Mesenchymal stem cell (in vitro differentiated cells and primary cell): ENCODE data around the gene CFI.

Source experiments
- DNase-seq: peaks from one replicate; pipeline ENCODE4 v3.0.0-alpha.2; 2013
- H2AFZ ChIP-seq: one replicate; pipeline ENCODE4 v1.6.1; 2013; ENCODE audit warnings: low read depth, mild to moderate bottlenecking, control low read depth, inconsistent platforms, low read length, moderate library complexity
- H2AK5ac ChIP-seq: 2 replicates; pipeline ENCODE4 v1.6.1; 2013; ENCODE audit warnings: low read length, moderate library complexity, mild to moderate bottlenecking, inconsistent platforms; ENCODE audit not compliant: severe bottlenecking
- H2BK120ac ChIP-seq: one replicate; pipeline ENCODE4 v1.6.1; 2013; ENCODE audit warnings: low read depth, mild to moderate bottlenecking, inconsistent platforms, low read length, moderate library complexity
- H2BK12ac ChIP-seq, 2 experiments: one replicate each; pipeline ENCODE4 v1.6.1; 2013; ENCODE audit warnings: inconsistent platforms in 2 of 2, low read length in 2 of 2, mild to moderate bottlenecking in 2 of 2, moderate library complexity in 2 of 2, control low read depth in 1 of 2
- H2BK15ac ChIP-seq: one replicate; pipeline ENCODE4 v1.6.1; 2013; ENCODE audit warnings: mild to moderate bottlenecking, low read depth, inconsistent platforms; ENCODE audit not compliant: poor library complexity, severe bottlenecking
- H2BK5ac ChIP-seq: 2 replicates; pipeline ENCODE4 v1.6.1; 2013; ENCODE audit warnings: low read depth, mild to moderate bottlenecking, low read length, control low read depth, inconsistent platforms; ENCODE audit not compliant: poor library complexity, severe bottlenecking
- H3K14ac ChIP-seq, 2 experiments: one replicate each; pipeline ENCODE4 v1.6.1; 2013; ENCODE audit warnings: inconsistent platforms in 2 of 2, low read length in 2 of 2, control low read depth in 1 of 2, mild to moderate bottlenecking in 1 of 2, moderate library complexity in 1 of 2
- H3K18ac ChIP-seq, 2 experiments: one replicate each; pipeline ENCODE4 v1.6.1; 2013; ENCODE audit warnings: inconsistent platforms in 2 of 2, low read length in 2 of 2, control low read depth in 1 of 2, low read depth in 1 of 2, mild to moderate bottlenecking in 1 of 2
- H3K23ac ChIP-seq, 2 experiments: one replicate each; pipeline ENCODE4 v1.6.1; 2013; ENCODE audit warnings: inconsistent platforms in 2 of 2, low read length in 2 of 2, mild to moderate bottlenecking in 2 of 2, moderate library complexity in 2 of 2, control low read depth in 1 of 2
- H3K27ac ChIP-seq: 2 replicates; pipeline ENCODE4 v1.5.1; 2013; ENCODE audit warnings: mild to moderate bottlenecking, moderate library complexity, low read length, control low read depth, inconsistent platforms; ENCODE audit not compliant: poor library complexity, severe bottlenecking
- H3K27me3 ChIP-seq, 2 experiments: 2 replicates each; pipeline versions ENCODE4 v1.6.1 to v1.7.0; 2013; ENCODE audit warnings: low read length in 2 of 2, mild to moderate bottlenecking in 2 of 2, moderate library complexity in 2 of 2, control low read depth in 1 of 2, inconsistent platforms in 1 of 2; ENCODE audit not compliant: control insufficient read depth in 1 of 2, insufficient read depth in 1 of 2
- H3K36me3 ChIP-seq, 2 experiments: 2 replicates each; pipeline versions ENCODE4 v1.6.1 to v1.7.0; 2013; ENCODE audit warnings: low read length in 2 of 2, control low read depth in 1 of 2, inconsistent platforms in 1 of 2, low read depth in 1 of 2, mild to moderate bottlenecking in 1 of 2; ENCODE audit not compliant: insufficient read depth in 2 of 2, control insufficient read depth in 1 of 2
- H3K4ac ChIP-seq, 2 experiments: one replicate each; pipeline ENCODE4 v1.6.1; 2013; ENCODE audit warnings: inconsistent platforms in 2 of 2, low read length in 2 of 2, mild to moderate bottlenecking in 2 of 2, moderate library complexity in 2 of 2, control low read depth in 1 of 2, low read depth in 1 of 2
- H3K4me1 ChIP-seq: 2 replicates; pipeline ENCODE4 v1.6.1; 2013; ENCODE audit warnings: low read depth, low read length, control low read depth; ENCODE audit not compliant: control insufficient read depth, insufficient read depth
- H3K4me2 ChIP-seq: 2 replicates; pipeline ENCODE4 v1.6.1; 2013; ENCODE audit warnings: low read length, mild to moderate bottlenecking, inconsistent platforms; ENCODE audit not compliant: poor library complexity, severe bottlenecking
- H3K4me3 ChIP-seq, 2 experiments: 2 replicates each; pipeline versions ENCODE4 v1.5.1 to v1.7.0; 2013; ENCODE audit warnings: low read length in 2 of 2, mild to moderate bottlenecking in 2 of 2, control low read depth in 1 of 2, low read depth in 1 of 2; ENCODE audit not compliant: insufficient read depth in 1 of 2
- H3K79me1 ChIP-seq: replicated peaks from 2 replicates; pipeline ENCODE4 v1.6.1; 2013; ENCODE audit warnings: mild to moderate bottlenecking, control low read depth, low read length, inconsistent platforms; ENCODE audit not compliant: poor library complexity, severe bottlenecking
- H3K9ac ChIP-seq: 2 replicates; pipeline ENCODE4 v1.7.0; 2013; ENCODE audit warnings: mild to moderate bottlenecking, low read length, moderate library complexity
- H3K9me3 ChIP-seq: 2 replicates; pipeline ENCODE4 v1.7.0; 2013; ENCODE audit warnings: mild to moderate bottlenecking, low read length; ENCODE audit not compliant: control insufficient read depth
- H4K8ac ChIP-seq: one replicate; pipeline ENCODE4 v1.6.1; 2013; ENCODE audit warnings: inconsistent platforms, mild to moderate bottlenecking, low read length, moderate library complexity
- H4K91ac ChIP-seq: one replicate; pipeline ENCODE4 v1.6.1; 2013; ENCODE audit warnings: mild to moderate bottlenecking, low read length, inconsistent platforms
- WGBS: methylation state at CpG from one replicate; pipeline ENCODE4 v1.1.7; 2013; ENCODE audit warnings: mixed read lengths; 5-methylcytosine and 5-hydroxymethylcytosine counted together

Gene CFI

GRCh38 chr4:109755656-109756055 lies 46.1 kb downstream of the CFI start:
- Histone ChIP-seq H3K27me3 (no peaks in the 10 kb centered on the region), H2BK15ac (no peak overlapping the region), H2AFZ (no peak overlapping the region), H2BK120ac (no peak overlapping the region), H2AK5ac (no peak overlapping the region), H3K4me1 (no peaks in the 10 kb centered on the region), H3K9me3 (no peaks in the 10 kb centered on the region), H3K36me3 (no peaks in the 10 kb centered on the region), H3K9ac (no peak overlapping the region), H3K4ac (no peak overlapping the region), H3K14ac (no peak overlapping the region), H2BK5ac (no peak overlapping the region), H3K4me3 (no peak overlapping the region), H2BK12ac (no peak overlapping the region), H3K27ac (no peak overlapping the region), H3K18ac (no peak overlapping the region), H4K91ac (no peak overlapping the region), H3K4me2 (no peak overlapping the region), H3K23ac (no peak overlapping the region), H3K79me1 (no peaks in the 10 kb centered on the region), H4K8ac (no peak overlapping the region)
- no CpG with 5 or more reads among the region's 3 CpGs for WGBS
- DNase-seq, result no peak

DNA sequence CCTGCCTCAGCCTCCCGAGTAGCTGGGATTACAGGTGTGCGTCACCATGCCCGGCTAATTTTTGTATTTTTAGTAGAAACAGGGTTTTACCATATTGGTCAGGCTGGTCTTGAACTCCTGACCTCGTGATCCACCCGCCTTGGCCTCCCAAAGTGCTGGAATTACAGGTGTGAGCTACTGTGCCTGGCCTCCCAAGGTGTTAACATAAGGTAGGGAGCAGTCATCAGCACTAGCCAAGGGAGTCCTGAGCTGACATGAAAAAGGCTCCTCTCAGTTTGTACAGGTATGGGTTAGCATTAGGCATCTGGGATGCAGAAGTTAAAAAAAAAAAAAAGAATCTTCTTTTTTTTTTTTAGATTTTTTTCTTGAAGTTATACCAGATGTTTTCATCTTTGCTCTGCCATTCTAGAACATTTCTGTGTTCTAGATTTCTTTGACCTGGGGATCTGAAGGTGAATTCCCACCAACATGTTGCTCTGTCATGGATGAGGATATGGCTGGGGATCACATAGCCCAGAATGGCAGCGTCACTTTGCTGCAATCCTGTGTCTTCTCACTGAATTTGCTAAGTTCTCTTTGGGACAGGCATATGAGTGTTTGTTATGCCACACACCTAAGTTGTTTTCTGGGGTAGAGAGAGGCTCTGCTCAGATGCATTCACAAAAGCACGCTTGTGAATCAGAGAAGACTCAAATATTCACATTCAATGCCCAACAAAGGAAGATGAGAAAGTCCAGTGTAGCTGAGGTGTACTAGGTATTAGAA lies 47.5 kb downstream of the CFI start:
- Histone ChIP-seq H3K18ac (no peak overlapping the region), H3K23ac (no peak overlapping the region), H3K27ac (no peak overlapping the region), H3K4ac (no peak overlapping the region), H3K79me1 (no peaks in the 10 kb centered on the region), H2AFZ (no peak overlapping the region), H3K4me2 (no peak overlapping the region), H4K91ac (no peak overlapping the region), H3K4me1 (no peaks in the 10 kb centered on the region), H2BK12ac (no peak overlapping the region), H4K8ac (no peak overlapping the region), H3K27me3 (no peaks in the 10 kb centered on the region), H2BK5ac (no peak overlapping the region), H3K9me3 (no peaks in the 10 kb centered on the region), H3K14ac (no peak overlapping the region), H2AK5ac (no peak overlapping the region), H3K9ac (no peak overlapping the region), H3K4me3 (no peak overlapping the region), H3K36me3 (no peaks in the 10 kb centered on the region), H2BK15ac (no peak overlapping the region), H2BK120ac (no peak overlapping the region)
- no peak for DNase-seq
- 92% methylated on average over 6 of the region's 7 CpGs for WGBS

GRCh38 chr4:109752525-109752924 lies 49.3 kb downstream of the CFI start:
- Histone ChIP-seq H3K9me3 (no peaks in the 10 kb centered on the region), H3K27me3 (no peaks in the 10 kb centered on the region), H2BK5ac (no peak overlapping the region), H3K14ac (no peak overlapping the region), H2BK12ac (no peak overlapping the region), H3K4ac (no peak overlapping the region), H4K8ac (no peak overlapping the region), H3K4me2 (no peak overlapping the region), H2AFZ (no peak overlapping the region), H2AK5ac (no peak overlapping the region), H3K36me3 (no peaks in the 10 kb centered on the region), H3K27ac (no peak overlapping the region), H3K9ac (no peak overlapping the region), H3K4me1 (no peaks in the 10 kb centered on the region), H3K79me1 (no peaks in the 10 kb centered on the region), H3K18ac (no peak overlapping the region), H3K23ac (no peak overlapping the region), H2BK15ac (no peak overlapping the region), H3K4me3 (no peak overlapping the region), H4K91ac (no peak overlapping the region), H2BK120ac (no peak overlapping the region)
- WGBS, result no CpG with 5 or more reads among the region's 1 CpG
- no peak for DNase-seq

GRCh38 chr4:109751852-109752251 lies 49.9 kb downstream of the CFI start:
- Histone ChIP-seq H3K27me3 (no peaks in the 10 kb centered on the region), H3K4me1 (no peaks in the 10 kb centered on the region), H3K14ac (no peak overlapping the region), H3K79me1 (no peaks in the 10 kb centered on the region), H3K9me3 (no peaks in the 10 kb centered on the region), H2AK5ac (no peak overlapping the region), H4K91ac (no peak overlapping the region), H3K27ac (no peak overlapping the region), H3K4ac (no peak overlapping the region), H3K4me2 (no peak overlapping the region), H3K36me3 (no peaks in the 10 kb centered on the region), H3K4me3 (no peak overlapping the region), H2BK15ac (no peak overlapping the region), H3K18ac (no peak overlapping the region), H2BK120ac (no peak overlapping the region), H2AFZ (no peak overlapping the region), H4K8ac (no peak overlapping the region), H3K9ac (no peak overlapping the region), H2BK12ac (no peak overlapping the region), H3K23ac (no peak overlapping the region), H2BK5ac (no peak overlapping the region)
- no peak for DNase-seq
- WGBS, result no CpG with 5 or more reads among the region's 4 CpGs
